Medulla oblongata (tissue), 1 donor: ENCODE results near the gene MACROD2.

Source experiments
- DNase-seq: peaks from one replicate; pipeline ENCODE4 v3.0.0-alpha.2; 2015; ENCODE audit errors: extremely low spot score

Gene MACROD2

GRCh38 chr20:14525426-14525825 is 530.1 kb downstream of the MACROD2 start:
- no peak for DNase-seq

GRCh38 chr20:14526891-14527290 is 531.6 kb downstream of the MACROD2 start:
- DNase-seq = no peak

- DNase-seq = no peak
Observed at GRCh38 chr20:14531786-14532185, 536.5 kb downstream of the MACROD2 start.

DNA sequence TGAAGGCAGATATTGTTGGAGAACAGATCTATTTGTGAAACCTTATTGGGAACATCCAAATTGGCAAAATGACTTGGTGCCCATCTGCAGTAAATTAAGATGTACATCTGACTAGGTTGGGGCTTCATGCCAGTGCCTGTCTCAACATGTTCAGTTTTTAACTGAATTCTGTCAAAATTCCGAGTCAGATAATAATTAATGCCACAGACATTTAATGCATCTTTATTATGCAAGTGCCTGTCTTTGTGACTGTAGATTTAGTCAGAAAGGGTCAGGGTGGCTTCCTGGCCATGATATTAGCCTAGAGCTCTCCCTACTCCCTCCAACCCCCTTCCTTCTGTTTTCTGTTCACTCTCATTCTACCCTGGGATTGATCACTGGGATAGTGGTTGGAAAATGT is 541.4 kb downstream of the MACROD2 start:
- DNase-seq = no peak

DNA sequence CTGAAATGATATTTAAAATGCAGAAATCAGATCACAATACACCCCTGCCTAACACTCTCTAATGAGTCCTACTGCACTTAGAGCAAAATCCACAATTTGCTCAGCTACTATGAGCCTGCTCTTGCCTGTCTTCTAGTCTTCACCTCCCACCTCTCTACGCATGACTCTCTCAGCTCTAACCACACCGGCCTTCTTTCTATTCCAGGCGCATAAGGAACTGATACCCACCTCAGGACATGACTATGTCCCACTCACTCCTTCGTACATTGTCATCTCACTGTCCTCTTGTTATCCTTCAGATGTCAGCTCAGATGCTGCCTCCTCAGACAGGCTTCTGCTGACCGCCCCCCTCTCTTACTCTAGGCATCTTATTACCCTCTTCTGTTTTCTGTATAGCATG is 543.1 kb downstream of the MACROD2 start:
- DNase-seq = no peak

DNA sequence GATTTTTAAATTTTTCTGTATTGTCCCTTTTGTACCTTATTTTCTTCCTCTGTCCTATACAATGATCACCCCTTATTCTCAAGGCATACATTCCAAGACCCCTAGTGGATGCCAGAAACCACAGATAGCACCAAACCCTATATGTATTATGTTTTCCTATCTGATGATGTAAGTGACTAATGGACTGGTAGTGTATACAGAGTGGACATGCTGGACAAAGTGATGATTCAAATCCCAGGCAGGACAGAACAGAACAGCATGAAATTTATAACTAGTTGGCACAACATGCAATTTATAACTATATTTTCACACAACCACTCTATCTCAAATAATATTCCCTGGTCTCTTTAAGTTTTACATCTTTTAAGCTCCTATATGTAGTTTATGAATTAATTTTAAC is 547.7 kb downstream of the MACROD2 start:
- DNase-seq = no peak

DNA sequence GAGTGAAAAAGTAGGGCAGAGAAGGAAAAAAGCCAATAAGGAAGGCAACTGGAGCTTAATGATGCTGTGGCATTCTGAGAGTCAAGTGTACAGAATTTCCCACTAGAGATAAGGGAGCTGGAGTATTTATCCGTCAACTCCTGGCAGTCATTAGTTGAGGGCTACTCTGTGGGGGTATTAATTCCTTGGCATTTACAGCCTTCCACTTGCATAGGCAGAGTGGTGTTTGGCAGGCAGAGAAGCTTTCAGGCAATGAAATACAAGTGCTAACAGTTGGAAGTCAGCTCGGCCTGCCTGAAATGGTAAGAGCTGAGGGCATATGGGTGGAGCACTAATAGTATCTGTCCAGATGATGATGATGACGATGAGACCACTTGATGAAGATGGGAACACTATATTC is 549.4 kb downstream of the MACROD2 start:
- DNase-seq = no peak

- DNase-seq = no peak
Observed at GRCh38 chr20:14550655-14551054, 555.3 kb downstream of the MACROD2 start.

DNA sequence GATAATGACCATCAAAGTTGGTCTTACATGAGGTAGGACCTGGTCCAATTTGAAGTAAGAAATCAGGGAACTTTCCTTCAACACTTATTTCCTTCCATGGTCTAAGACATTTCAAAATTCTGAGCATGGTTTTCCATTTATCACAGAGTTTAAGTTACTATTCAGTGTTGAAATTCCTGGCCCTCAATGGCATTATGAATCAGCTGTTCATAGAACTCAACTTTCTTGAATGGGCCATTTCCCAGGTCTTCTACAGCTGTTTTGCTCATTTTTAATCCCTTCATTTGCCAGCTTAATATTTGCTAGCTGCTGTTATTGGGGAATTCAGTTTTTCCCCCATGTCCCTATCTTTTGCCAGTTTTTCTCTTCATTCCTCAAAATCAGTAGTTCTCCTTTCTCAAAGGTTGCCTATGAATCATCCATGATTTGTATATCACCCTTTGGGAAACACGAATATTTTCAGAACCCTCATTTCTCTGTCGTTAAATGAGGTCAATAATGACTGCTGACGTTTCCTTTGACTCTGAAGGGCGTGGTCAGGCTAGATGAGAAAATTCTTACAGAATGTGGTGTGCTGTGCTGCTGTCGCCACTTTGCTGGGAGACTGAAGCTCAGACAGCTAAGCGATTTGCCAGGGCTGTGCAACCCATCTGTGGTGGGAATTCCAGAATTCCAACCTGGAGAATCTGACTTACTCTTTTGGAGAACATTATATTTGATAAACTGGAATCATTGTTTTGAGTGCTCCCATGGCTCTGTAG is 558.6 kb downstream of the MACROD2 start:
- no peak for DNase-seq

- no peak for DNase-seq
Observed at GRCh38 chr20:14555676-14556075, 560.4 kb downstream of the MACROD2 start.

DNA sequence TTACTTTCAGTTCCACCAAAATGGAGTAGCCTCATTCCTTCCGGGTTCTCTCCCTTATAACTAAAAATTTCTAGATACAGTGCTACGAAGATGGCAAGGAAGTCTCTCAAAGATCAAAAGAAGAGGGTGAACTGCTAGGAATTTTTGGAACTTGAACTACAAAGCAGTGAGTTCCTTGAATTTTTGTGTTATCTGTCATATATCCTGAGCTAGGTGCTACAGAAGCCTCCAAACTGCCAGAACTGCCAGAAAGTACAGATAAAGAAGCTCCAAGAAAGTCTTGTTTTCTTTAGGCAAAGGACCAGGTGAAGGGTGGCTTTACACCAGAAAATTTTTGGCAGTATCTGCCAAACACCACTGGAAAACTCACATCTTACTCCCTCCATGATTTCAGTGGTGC is 560.9 kb downstream of the MACROD2 start:
- DNase-seq = no peak

GRCh38 chr20:14559612-14560011 is 564.3 kb downstream of the MACROD2 start:
- DNase-seq = no peak

- DNase-seq = peak; percentile 13
Observed at GRCh38 chr20:14561741-14562221, 566.5 kb downstream of the MACROD2 start.

- no peak for DNase-seq
Observed at GRCh38 chr20:14562981-14563380, 567.7 kb downstream of the MACROD2 start.

DNA sequence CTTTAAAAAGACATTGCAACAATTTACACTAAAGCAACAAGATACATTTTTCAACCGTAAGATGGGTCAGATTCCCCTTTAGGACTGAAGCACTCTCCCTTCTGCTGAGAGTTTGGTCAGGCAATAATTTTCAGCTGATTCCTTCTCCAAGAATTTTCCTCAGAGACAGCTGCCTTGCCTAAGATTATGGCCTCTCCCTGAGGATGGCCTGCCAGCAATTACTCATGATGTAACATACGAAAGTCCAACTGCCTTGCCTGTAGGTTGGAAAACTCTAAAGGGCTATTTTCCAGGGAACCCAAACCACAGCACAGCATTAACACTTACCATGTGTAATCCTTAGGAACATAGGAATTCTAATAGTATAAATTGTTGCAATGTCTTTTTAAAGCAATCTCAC is 571.2 kb downstream of the MACROD2 start:
- DNase-seq = no peak

DNA sequence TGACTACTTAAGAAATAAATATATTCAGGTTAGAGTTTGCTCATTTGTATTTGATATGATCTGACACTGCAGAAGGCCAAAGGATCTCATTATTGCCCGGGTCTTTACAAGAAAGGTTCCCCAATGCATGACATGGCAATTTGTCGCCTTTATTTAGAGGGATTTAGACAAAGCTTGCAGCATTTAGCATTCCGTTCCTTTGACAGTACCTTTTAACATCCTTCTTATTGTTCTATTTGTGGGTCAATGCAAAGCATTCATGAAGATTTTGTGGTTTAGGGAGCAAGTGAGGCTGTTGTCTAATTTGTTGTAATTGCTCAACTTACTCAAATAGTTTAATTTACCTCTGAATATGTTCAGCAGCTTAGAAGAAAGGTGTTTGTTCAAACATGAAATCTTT is 572.9 kb downstream of the MACROD2 start:
- no peak for DNase-seq

DNA sequence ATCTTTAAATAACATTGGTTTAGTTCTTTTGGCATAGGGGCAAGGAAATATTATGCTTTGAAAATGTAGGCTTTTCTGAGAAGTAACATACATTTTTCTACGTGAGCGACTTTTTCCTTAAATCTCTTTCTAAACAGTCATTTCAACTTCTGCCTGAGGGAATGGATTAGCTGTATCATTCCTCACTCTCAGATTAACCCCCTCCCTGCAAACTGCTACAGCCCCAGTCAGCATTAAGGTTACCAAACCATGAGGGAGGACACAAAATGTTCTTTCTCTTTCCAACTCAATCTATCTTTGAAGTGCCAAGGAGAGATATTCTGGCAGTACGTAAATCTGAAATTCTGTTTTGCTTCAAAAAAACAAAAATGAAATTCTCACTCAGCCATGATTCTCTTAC is 573.4 kb downstream of the MACROD2 start:
- DNase-seq = no peak

DNA sequence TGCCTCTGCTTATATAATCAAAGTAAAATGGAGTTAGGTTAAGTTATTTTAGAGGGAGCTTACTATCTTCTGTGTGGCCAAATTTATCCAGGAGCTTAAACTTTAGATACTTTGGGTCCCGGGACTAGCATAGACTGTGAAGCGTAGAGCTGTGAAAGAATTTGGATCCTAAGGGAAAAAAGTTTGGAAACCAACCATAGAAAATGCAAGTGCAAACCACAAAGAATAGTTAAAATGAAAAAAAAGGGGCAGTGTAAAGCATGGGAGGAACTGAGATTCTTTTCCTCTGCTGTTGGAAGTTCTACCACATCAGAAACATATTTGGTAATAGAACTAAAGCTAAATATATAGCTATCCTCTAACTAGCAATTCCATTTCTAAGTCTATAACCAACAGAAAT is 574.3 kb downstream of the MACROD2 start:
- no peak for DNase-seq

DNA sequence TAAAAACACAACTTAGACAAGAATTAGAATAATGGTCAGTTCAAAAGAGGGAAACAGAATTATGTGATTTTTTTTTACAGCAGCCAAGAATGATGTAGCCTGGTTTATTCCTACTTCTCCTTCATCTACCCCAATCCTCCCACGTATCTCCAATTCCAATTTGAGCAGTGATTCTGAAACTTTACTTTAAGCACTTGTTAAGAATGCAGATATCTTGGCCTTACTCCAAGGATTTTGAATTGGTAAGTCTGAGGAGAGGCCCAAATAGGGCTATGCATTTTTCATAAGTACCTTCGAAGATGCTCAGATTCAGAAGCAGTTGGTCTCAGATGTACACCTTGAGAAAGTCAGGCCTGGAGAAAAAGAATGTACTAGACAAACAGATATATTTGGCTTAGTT is 575.5 kb downstream of the MACROD2 start:
- DNase-seq = no peak

GRCh38 chr20:14573676-14574075 is 578.4 kb downstream of the MACROD2 start:
- no peak for DNase-seq

DNA sequence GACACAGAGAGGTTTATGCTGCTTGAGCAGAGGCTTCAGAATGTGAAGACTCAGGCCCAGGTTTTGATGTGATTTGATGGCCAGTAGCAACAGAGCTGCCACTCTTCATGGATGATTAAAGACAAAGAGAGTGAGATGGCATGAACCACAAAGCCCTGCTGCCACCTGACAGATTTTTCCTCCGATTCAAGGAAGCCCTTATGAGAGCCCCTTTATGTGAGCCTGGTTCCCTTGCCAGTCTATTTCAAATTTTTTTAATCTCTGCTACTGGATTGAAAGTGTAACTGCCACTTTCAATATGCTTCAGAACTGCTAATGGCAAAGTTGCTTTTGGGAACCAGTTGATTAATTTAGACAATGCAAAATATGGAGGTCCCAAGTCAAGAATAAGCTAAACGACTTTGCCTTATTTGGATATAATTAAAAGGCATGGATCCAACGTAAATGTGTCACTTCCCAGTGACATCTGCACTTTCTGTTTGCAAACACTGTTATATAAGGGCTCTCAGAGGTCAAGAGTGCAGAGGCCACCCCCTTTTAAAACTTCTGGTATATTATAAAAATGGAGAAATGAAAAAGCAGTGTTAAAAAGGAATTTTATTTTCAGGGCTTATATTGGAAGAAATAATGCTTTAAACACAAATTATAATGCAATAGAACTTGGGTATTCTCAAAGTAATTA is 581.0 kb downstream of the MACROD2 start:
- DNase-seq = no peak

DNA sequence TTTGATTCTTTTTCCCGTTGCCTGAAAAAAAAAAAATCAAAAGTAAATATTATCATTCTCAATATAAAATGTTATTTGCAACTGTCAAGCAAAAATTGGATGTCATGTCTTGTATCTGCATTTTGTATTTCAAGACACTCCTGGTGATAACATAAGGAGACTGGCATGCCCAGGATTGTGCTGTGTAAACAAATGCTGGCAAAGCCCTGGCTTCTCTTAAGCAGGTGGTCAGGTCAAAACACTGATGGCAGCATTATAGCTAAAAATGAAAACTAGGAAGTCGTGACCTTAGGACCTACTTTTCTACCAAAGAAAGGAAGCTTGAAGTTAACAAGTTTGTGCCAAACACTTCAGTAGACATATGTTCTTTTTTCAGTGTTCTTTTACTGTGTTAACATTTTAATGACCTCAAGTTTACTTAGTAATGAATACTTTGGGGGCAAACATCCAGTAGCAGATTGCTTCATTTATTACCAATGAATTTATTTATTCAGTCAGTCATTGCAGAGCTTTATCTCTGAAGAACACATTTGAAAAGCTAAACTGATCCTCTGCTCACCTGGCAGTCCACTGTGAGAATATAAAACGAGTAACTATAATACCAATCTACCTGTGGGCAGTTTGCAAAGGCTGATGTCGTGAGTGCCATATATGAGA is 585.2 kb downstream of the MACROD2 start:
- DNase-seq = no peak

DNA sequence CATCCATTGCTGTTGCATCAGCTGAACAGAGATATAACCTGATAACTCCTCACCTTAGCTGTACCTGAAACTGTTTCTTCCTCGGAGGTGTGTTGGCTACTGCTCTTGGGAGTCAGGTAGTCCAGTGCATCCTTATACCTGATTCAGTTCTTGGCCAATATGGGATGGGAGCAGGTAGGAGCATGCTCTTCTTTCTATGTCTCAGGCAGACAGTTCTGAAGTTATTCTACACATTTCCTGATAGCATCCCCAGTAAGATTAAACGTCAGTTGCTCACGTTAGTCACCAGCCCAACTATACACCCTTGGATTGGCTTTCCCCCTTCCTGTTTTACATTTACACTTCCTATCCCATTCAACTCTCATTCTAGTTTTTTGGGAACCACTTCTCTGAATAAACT is 586.4 kb downstream of the MACROD2 start:
- no peak for DNase-seq
